Right hindlimb (tissue), 1 donor: ENCODE data around the gene DPYSL5.
"Not testable (repeated sequence)": the region's sequence is repeated elsewhere in the genome, so short reads cannot be mapped to it uniquely, and the experiment has no call there.

Experiments used
- DNase-seq: peaks from one replicate; pipeline ENCODE4 v3.0.0-alpha.2; 2018

Gene DPYSL5

DNA sequence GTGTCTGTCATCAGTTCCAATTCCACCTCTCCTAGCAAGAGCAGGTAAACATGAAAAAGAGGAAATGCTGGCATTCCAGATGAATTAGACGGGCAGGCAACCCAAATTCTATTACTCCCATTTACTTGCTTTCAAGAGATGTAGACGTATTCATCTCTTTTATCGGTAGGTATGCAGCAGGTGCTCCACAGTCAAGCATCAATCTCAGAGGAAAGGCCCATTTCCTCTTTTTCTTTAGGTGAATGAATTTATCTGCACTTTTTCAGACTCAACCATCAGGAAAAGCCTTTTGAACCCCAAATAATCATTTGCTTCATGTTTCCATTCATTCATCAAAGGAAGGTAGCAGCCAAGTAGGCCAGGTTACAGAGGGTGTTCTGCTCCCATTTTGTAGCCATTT is 27.9 kb downstream of the DPYSL5 start:
- DNase-seq = no peak

DNA sequence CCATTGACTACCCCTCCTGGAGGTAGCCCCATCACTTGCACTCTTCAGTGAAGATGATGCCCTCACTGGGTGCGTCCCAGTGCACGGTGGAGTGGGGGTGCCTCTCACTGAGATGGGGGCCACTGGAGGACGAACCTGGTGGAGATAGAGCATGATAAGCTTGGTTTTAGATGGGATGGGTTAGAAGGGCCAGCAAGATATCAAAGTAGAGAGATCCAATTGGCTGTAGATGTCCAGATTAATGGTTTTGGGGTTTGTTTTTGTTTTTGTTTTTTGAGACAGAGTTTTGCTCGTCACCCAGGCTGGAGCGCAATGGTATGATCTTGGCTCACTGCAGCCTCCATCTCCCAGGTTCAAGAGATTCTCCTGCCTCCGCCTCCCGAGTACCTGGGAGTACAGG is 28.3 kb downstream of the DPYSL5 start:
- no peak for DNase-seq

DNA sequence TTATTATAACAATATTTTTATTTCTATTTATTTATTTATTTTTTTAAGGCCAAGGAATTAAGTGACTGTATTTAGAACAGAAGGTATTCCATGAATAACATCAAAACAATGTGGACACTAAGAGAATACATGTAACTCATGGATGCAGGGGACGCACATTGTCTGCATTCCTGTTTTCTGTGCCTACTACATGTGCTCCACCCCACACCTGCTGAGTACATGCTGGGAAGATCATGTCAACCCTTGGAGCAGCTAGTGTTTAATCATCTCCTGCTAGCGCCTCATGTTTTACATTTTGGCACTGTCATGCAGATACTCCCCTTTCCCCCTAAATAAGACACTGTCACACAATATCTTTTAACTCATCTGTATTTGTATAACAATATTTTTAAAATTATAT is 29.3 kb downstream of the DPYSL5 start:
- no peak for DNase-seq

DNA sequence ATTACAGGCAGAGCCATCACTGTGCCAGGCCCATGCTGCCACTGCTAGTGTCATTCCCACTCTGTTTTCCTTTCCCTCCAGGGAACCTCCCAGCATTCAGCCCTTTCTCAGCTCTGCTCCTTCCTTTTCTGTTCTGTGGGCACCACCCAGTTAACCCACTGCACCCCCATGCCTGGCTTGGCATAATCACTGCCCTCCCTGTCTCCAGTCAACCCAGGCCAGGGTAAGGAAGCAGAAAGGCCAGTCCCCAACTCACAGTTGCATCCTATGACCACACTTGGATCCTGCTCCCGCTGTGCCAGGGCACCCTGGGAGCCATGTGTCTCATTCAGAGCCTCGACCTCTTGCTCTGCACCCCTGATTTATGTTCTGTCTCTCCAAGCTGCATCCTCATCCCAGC is 32.2 kb downstream of the DPYSL5 start:
- no peak for DNase-seq

DNA sequence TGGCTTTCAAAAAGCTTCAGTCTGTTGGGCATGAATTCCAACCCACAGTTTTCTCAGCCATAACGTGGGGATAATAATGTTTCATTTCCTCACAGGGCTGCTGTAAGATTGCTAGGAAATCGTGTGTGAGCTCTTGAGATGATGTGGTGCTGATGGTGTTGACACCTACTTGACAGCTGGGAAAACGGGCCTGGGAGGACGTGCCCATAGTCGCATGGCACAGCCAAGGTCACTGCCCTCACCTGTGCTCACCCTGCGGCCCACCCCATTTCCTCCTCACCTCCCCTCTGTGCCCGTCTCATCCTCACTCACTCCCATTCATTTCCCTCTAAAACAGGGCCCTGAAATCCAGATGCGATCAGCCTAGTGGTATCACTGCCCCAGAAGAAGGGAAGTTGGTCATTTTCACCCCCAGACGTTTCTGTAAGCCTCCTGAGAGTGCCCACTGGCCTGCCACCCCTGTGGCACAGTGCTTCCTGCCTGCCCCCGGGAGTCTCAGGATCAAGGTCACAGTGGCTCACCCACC is 33.0 kb downstream of the DPYSL5 start:
- DNase-seq = no peak

DNA sequence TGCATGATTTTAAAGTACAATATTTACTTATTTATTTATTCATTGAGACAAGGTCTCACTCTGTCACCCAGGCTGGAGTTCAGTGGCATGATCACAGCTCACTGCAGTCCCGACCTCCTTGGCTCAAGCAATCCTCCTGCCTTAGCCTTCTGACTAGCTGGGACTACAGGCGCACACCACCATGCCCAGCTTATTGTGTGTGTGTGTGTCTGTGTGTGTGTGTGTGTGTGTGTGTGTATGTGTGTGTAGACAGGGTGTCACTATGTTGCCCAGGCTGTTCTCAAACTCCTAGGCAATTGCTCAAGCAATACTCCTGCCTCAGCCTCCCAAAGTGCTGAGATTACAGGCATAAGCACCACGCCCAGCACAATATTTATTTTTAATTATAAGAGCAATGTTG is 34.3 kb downstream of the DPYSL5 start:
- not testable (repeated sequence) for DNase-seq

DNA sequence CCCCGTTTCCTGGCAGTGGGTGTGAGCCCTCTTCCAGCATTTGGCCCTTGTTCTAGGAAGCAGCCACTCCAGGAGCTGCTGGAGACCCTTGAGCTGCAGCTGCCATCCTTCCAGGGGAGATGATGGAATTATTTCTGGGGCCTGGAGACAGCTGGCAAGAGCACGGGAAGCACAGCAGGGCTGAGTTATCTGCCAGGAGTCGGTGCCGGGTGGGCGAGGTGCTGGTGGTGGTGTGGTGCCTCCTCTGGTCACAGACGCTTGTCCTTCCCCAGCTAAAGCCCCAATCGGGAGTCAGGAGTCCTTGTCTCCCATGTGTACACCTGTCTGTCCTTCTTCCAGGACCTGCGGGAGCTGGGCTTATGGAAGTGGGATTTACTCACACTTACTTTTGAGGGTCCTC is 36.0 kb downstream of the DPYSL5 start:
- peak; percentile 32 for DNase-seq

DNA sequence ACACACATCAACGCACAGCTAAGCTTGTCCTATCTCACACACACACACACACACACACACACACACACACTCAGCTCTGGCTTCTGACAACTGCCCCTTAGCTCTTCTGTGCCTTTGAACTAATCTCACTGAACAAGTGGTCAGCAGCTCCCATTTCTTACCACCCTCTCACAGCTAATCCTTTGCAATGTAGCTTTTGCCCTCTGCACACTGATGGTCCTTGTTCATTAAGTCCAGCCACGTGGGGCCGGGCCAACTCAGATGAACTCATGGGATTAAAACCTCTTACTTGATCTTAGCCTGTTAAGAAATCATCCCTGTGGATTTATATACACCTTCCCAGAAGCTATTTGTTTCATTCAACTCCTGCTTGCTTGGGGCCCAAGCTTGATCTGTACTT is 36.6 kb downstream of the DPYSL5 start:
- peak; percentile 31 for DNase-seq

DNA sequence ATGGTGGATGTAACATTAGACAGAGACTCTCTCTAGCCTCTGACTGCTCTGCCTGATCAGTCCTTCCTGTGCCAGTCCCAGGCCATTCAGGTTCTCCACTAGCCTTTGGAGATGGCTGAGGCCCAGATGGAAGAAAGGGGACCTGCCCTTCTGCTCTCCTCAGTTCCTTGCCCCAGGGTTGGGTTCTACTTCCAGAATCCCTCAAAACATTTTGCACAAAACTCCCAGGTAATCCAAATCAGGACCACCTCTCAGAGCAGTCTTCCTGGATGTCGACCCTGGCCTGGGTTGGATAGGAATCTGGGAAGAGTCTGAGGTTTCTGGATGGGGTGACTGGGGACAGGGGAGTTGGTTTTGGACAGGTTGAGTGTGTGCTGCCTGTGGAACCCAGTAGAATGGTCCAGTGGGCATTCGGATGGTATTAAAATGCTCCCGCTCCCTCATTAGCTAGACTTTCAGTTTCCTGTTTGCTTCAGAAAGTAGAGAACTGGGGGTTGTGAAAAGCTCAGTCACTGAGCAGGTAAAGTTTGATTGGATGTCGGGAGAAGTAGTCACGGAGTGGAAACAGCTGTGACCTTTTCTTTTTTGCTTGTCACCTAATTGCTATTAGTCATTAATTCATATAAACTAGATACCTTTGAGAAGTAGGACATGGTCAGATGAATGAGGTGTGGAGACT is 37.9 kb downstream of the DPYSL5 start:
- DNase-seq = no peak

DNA sequence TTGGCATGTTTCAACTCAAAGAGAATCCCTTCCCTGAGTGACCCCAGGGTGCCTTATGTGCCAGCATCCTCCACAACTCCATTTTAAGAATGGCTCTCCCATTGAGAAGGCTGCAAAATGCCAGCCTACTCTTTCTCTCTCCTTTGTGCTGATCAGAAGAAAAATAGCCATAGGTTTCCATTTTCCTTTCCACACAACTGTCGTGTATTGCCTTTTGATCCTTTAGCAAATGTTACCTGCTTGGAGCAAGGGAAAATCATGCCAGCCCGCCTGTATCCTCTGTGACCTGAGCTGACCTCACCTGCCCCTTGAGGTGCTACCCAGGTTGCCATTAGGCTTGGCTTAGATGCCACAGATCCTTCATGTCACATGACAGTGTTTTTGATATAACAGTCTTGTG is 38.8 kb downstream of the DPYSL5 start:
- no peak for DNase-seq

DNA sequence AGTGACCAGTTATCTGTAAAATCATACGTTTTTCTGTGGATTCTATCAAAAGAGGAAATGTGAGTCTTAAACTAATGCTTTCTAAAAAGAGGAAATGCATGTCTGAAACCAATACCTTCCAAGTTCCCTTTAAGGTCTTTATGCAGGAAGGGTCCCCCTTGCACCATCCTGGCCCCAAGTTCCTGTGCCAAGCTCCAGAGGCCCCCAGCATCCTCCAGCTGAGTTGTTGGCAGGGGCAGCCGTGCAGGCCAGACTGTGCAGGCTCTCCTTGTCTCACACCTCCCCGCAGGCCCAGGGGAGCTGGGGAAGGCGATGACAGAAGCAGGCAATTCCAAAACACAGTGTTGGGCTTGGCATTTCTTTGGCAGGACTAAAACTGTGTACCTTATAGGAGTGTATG is 39.2 kb downstream of the DPYSL5 start:
- no peak for DNase-seq

DNA sequence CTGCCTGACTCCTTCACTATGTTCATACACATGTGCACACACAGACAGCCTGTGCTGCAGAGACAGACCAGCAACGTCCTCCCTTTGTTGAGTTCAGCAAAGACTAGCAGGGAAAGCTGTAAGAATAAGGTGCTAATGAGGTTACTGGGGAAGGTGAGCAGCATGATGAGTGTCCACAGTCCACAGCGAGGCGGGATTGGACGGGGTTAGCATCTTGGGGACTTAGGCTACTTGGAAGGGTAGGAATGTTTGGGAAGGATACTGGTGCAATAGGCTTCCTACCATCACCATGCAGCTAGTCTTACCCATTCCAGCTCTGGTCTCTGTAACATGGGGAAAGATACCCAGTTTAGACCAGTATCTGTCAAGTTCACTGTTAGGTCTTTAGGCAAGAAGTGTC is 41.9 kb downstream of the DPYSL5 start:
- DNase-seq = no peak

DNA sequence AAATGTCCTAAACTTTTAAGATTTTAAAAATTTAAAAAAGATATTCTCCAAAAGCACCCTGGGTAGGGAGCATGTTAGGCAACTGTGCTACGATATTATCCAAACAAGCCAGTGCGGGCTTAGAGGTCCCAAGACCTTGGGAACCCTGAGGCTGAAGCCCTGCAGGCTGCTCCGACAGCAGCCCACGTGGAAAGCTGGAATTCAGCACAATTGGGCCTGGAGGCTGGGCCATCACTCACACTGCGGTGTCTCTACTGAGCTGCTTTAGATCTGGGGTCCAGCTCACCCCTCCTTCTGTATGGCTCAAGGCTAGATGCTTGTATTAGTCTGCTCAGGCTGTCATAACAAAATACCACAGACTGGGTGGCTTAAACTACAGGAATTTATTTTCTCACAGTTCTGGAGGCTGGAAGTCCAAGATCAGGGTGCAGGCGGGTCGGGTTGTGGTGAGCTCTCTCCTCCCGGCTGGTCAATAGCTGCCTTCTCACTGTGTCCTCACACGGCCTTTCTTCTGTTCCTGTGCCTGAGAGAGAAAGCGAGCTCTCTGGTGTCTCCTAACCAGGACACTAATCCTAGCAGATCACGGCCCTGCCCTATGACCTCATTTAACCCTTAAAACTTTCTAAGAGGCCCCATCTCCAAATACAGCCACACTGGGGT is 42.5 kb downstream of the DPYSL5 start:
- no peak for DNase-seq

DNA sequence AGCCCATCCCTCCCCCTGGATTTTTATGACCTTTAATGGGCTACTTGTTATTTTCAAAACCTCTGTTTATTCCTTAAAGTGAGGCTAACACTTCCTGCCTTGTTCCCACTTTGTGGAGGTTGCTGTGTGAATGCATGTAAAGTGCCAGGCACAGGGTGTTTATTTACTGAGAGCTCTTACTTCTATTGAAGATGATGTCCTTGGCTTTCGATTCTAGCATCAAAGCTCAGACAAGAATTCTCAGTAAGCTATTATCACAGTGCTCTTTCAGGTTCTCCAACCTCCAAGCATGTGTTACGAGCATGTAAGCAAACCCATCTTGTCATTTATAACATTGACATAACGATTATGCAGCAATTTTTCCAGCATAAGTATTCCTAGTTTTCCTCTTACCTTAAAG is 44.2 kb downstream of the DPYSL5 start:
- DNase-seq = no peak

DNA sequence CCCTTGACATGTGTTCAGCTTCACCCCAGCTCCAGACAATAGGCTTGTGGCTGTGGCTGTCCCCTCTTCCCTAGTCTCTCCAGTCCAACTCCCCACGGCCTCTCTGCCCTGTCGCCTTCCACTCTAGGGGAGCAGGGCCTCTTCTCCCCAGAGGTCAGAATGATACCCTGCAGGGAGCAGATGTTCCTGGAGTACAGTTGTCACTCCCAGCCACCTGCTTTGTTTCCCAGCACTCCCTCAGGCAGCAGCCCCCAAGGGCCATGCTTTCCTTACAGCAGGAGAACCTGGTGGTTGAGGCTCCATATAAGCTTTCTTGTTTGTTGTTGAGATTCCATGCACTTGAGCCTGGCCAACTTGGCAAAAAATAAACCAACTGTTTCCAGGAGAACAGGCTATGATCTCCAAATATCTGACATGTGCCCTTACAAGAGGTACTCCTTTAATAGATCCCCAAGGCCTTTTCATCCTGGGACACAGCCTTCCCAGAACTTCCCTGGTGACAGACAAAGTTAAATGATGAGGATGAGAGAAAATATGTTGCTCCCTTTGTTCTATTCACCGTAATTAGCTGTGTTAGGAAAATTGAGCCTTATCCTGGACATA is 45.1 kb downstream of the DPYSL5 start:
- no peak for DNase-seq

DNA sequence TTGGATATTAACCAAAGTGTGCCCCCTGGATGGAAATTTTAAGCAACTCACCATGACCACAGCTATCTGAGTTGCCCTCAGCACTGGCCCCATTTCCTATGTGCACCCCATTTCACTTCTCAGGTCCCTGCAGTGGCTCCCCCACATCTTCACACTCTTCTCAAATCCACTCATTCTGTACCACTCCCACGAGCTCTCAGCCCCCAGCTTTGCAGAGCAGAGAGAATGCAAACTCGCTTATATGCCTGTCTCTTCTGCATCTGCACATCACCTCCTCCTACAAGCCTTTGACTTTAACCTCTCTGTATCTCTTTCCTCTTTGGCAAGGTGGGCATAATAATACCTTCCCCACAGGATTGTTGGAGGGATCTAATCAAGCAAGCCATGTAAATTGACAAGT is 46.2 kb downstream of the DPYSL5 start:
- no peak for DNase-seq

DNA sequence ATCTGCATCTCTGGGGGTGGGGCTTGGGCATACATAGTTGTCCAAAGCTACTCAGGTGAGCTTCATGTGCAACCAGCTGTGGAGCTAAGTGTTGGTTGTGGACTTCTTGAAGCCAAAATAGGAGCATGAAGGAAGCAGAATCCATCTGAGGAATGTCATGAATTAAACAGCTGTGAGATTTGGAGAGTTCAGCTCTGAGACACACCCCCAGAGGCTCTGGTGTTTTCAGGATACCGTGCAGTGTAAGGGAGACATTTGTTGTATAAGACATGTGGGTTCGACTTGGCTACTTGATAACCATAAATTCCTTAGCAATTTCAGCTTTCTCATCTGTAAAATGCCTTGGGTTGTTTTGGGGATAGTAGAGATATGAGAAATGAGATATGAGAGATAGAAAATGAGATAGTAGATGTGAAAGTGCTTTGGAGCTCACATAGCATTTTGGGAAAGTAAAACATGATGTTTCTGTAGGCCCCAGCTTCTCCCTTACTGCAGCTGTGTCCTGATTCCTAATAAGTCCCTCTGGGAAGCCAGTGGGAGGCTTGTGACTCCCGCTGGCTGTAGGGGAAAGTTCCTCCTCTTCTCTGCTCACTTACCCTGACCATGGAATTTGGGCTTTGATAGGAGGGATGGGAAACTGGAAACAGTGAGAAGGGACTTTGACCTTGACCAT is 50.0 kb downstream of the DPYSL5 start:
- no peak for DNase-seq

DNA sequence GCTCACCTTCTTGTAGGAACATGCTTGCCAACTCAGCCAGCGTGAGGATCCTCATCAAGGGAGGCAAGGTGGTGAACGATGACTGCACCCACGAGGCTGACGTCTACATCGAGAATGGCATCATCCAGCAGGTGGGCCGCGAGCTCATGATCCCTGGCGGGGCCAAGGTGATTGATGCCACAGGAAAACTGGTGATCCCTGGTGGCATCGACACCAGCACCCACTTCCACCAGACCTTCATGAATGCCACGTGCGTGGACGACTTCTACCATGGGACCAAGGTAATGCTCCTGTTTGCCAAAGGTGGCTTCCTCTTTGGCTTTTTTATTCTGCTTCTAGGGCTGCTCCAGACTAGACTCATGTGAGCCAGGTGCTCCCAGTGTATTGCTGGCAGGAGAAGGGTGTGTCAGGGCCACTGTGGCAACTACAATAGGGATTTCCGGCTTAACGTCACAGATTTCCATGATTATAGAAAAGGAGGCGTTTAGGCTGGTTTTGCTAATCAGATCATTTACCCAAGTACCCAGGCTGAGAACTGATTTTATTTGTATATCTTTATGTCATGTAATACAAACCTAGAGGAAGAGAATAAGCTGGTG is 50.6 kb downstream of the DPYSL5 start:
- no peak for DNase-seq

DNA sequence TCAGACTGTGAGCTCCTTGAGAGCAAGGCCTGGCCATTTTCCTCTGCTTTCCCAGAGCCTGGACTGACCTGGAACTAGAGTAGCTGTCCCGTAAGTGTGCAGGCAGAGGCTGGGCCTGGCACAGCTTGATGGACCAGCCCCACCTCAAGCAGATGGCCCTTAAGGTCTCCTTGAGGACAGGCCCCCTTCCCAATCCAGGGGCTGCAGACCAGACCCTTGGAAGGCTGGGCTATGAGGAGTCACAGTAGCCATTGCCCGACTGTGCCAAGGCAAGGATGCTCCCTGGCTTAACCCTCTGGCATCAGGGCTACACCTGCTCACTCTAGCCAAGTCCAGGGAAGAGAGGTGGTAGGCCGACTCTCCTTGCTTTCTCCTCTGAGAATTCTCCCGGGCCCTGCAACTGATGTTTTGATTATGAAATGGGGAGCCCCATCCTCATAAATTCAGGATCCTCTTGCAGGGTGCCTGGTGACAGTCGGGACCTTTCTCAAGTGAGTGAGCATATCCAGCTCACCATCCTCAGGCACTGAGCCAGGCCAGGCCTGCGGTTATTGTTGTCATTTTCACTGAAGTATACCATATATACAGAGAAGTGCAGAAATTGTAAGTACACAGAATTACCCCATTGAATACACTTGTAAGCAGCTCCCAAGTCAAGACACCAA is 51.7 kb downstream of the DPYSL5 start:
- no peak for DNase-seq

DNA sequence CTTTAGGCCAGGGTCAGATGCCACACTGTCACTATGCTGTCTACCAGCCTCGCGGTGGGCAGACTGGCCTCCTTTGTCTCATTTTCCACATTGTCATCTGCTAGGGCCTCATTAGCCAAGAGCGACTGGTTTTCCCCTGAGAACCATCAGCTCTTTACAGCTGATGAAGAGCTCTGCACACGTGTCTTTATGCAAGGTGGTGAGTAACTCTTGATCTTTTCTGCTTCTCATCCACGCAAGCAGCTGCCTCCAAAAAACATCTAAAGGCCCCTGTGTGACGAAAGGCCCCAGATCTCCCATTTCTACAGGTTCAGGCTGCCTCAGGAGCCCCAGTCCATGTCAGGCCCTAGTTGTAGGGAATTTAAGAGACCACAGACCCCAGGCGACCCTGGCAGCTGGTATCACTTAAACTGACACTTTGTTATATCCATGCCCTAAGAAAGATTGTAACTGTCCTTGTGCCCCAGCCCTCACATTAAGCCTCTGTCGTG is 52.9 kb downstream of the DPYSL5 start:
- DNase-seq = no peak

DNA sequence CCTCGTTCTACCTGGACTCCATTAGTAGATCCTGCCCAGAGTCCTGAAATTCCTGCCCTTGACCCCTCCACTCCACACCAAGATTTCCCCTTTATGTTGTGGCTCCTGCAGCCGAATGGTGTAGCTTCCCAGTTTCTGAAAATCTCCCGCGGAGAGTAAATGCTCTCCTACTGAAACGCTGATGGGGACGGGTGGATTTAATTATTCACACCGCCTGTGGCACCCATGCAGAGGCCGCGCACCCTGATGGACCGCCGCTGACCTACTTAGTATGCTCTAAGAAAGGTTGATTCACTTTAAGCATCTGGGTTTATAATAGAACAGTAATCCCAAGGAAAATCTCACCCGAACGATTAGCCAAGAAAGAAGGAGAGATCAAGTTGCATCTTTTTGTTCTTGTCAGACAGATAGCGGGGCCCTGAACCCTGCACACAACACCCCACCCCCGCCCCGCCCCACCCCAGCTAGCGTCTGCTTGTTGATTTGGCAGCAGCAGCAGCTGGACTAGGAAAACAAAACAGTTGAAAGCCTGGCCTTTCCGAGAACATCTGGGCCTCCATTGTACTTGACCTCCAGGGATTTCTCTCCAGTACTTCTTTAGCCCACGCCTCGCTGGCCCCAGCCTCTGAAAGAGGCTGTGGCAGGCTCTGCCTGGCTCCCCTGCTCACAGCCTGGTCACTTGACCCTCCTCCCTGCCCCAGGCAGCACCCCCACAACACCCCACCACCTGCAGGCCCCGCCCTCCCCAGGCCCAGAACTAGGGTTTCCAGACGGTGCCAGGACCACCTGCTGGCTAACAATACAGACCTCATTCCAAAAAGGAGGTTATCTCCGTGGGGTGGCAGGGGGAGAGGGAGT is 53.6 kb downstream of the DPYSL5 start:
- peak; percentile 64 for DNase-seq

DNA sequence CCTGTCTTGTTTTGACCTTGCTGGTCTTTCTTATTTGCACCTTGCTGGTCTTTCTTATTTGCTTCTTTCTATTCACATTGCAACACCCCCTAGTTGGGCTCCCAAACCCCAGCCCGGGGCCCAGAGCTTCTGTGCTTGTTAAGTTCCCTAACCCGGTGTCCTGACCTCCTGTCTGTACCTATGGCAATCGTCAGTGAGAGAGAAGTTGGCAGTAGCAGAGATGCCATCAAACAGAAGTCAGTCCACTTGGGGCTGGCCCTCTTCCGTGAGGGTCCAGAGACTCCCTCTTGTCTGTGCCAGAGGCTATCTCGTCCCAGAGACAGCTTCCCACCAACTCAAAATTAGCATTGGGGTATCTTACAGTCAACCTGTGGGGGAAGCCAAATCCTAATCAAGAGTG is 55.7 kb downstream of the DPYSL5 start:
- DNase-seq = no peak
